ENCODE data around the gene PARP16.

- TF ChIP-seq GATA2 (IDR thresholded peaks at IDR 0.05; ENCODE audit: low read depth, low read length) = no peak
- TF ChIP-seq GATA3 (IDR thresholded peaks at IDR 0.05; ENCODE audit: low read depth, low read length) = no peak
Observed at GRCh38 chr15:65211482-65211982, 75.2 kb downstream of the PARP16 start.
